HepG2 (cell line): ENCODE results near the gene CNN3. TPM values are rescaled to one million over a fixed set of nuclear protein-coding genes. Genes with fewer than 3 reads are reported as not detected.

Experiments used
- CHD2 ChIP-seq: IDR thresholded peaks from 2 replicates; pipeline ENCODE4 v1.6.1; 2011; ENCODE audit warnings: low read depth, low read length, improper control_type of control experiment
- ELF1 ChIP-seq: sonication (generic); formaldehyde crosslinking; IDR thresholded peaks from 2 replicates; pipeline ENCODE4 v1.4.0; 2020; ENCODE audit warnings: missing genetic modification reagents
- GATAD2A ChIP-seq: IDR thresholded peaks from 2 replicates; pipeline ENCODE4 v1.6.1; 2016
- GLMP ChIP-seq: sonication (generic); formaldehyde crosslinking; IDR thresholded peaks from 2 replicates; pipeline ENCODE4 v1.9.0; 2021; ENCODE audit warnings: missing genetic modification reagents, mild to moderate bottlenecking, borderline replicate concordance
- GPN1 ChIP-seq: sonication (generic); formaldehyde crosslinking; IDR thresholded peaks from 2 replicates; pipeline ENCODE4 v1.5.1; 2020; ENCODE audit warnings: missing genetic modification reagents, borderline replicate concordance
- HOXA3 ChIP-seq: sonication (generic); formaldehyde crosslinking; IDR thresholded peaks from 2 replicates; pipeline ENCODE4 v1.5.0; 2020; ENCODE audit warnings: missing genetic modification reagents
- HOXA5 ChIP-seq: sonication (generic); formaldehyde crosslinking; IDR thresholded peaks from 2 replicates; pipeline ENCODE4 v1.4.0; 2020; ENCODE audit warnings: missing genetic modification reagents
- KDM5A ChIP-seq: fragments of 200-600 bp; sonication (generic); IDR thresholded peaks from 2 replicates; pipeline ENCODE4 v1.7.0; 2018; ENCODE audit warnings: antibody characterized with exemption, mild to moderate bottlenecking, low read length, borderline replicate concordance
- MTF1 ChIP-seq: sonication (generic); formaldehyde crosslinking; IDR thresholded peaks from 2 replicates; pipeline ENCODE4 v1.5.0; 2020; ENCODE audit warnings: missing genetic modification reagents
- RXRB ChIP-seq: IDR thresholded peaks from 2 replicates; pipeline ENCODE4 v1.6.1; 2016; ENCODE audit warnings: borderline replicate concordance, missing genetic modification reagents, missing compliant biosample characterization
- SMC3 ChIP-seq: IDR thresholded peaks from 2 replicates; pipeline ENCODE4 v1.6.1; 2011; ENCODE audit warnings: low read length, improper control_type of control experiment
- SNAI1 ChIP-seq: sonication (generic); formaldehyde crosslinking; IDR thresholded peaks from 2 replicates; pipeline ENCODE4 v1.5.0; 2020; ENCODE audit warnings: mild to moderate bottlenecking, missing genetic modification reagents, borderline replicate concordance
- TAF15 ChIP-seq: fragments of 200-400 bp; formaldehyde crosslinking; IDR thresholded peaks from one replicate; pipeline ENCODE4 v1.6.1; 2018; ENCODE audit warnings: mild to moderate bottlenecking, low read depth, low read length; ENCODE audit not compliant: poor library complexity, severe bottlenecking
- ZKSCAN8 ChIP-seq: IDR thresholded peaks from 2 replicates; pipeline ENCODE4 v1.6.1; 2016; ENCODE audit warnings: borderline replicate concordance, missing genetic modification reagents, missing compliant biosample characterization
- ZNF234 ChIP-seq: sonication (generic); formaldehyde crosslinking; conservative IDR thresholded peaks from 2 replicates; pipeline ENCODE4 v1.5.1; 2020; ENCODE audit warnings: mild to moderate bottlenecking, missing genetic modification reagents
- ZNF264 ChIP-seq: sonication (generic); formaldehyde crosslinking; IDR thresholded peaks from 2 replicates; pipeline ENCODE4 v1.4.0; 2020; ENCODE audit warnings: missing genetic modification reagents
- ZNF317 ChIP-seq: sonication (generic); formaldehyde crosslinking; IDR thresholded peaks from 2 replicates; pipeline ENCODE4 v1.5.0; 2020; ENCODE audit warnings: mild to moderate bottlenecking, missing genetic modification reagents
- ZNF441 ChIP-seq: sonication (generic); formaldehyde crosslinking; IDR thresholded peaks from 2 replicates; pipeline ENCODE4 v1.7.0; 2021; ENCODE audit warnings: missing genetic modification reagents, borderline replicate concordance
- ZNF556 ChIP-seq: sonication (generic); formaldehyde crosslinking; IDR thresholded peaks from 2 replicates; pipeline ENCODE4 v1.4.0; 2020; ENCODE audit warnings: mild to moderate bottlenecking, missing genetic modification reagents, borderline replicate concordance
- ZNF569 ChIP-seq: sonication (generic); formaldehyde crosslinking; IDR thresholded peaks from 2 replicates; pipeline ENCODE4 v1.5.0; 2020; ENCODE audit warnings: mild to moderate bottlenecking, missing genetic modification reagents, moderate library complexity, borderline replicate concordance
- ZNF574 ChIP-seq: sonication (generic); formaldehyde crosslinking; IDR thresholded peaks from 2 replicates; pipeline ENCODE4 v1.4.0; 2020; ENCODE audit warnings: missing genetic modification reagents
- ZNF678 ChIP-seq: sonication (generic); formaldehyde crosslinking; IDR thresholded peaks from 2 replicates; pipeline ENCODE4 v1.4.0; 2020; ENCODE audit warnings: mild to moderate bottlenecking, missing genetic modification reagents
- ZNF792 ChIP-seq: IDR thresholded peaks from 2 replicates; pipeline ENCODE4 v1.6.1; 2016
- polyA plus RNA-seq, 8 experiments: library from polyadenylated mRNA; depleted of rRNA in 3 of 8; stranded (reverse) in 7 of 8; unstranded in 1 of 8; fragments of >200 nt; fragmentation: Illumina TruSeq in 4 of 8; extraction: Trizol in 4 of 8; gene quantifications; 2 replicates each; pipeline versions ENCODE4 v1.2.1 to v1.2.3, GENCODE V29; 2011 to 2016; ENCODE audit warnings: low read depth in 4 of 8, missing spikeins in 1 of 8, mixed read lengths in 1 of 8; ENCODE audit not compliant: insufficient read depth in 1 of 8
- total RNA-seq, 5 experiments: library from RNA; depleted of rRNA; stranded (reverse); fragments of >200 nt; fragmentation: Illumina TruSeq; extraction: Trizol; gene quantifications; 2 replicates each; pipeline ENCODE4 v1.2.3, GENCODE V29; 2016; ENCODE audit warnings: low read depth in 1 of 5
- TF ChIP-seq, protein P1 (sequence below): sonication (generic); formaldehyde crosslinking; IDR thresholded peaks from 2 replicates; pipeline ENCODE4 v1.9.0; 2022; ENCODE audit warnings: missing genetic modification reagents, mild to moderate bottlenecking, borderline replicate concordance
- TF ChIP-seq, protein P2 (sequence below): sonication (generic); formaldehyde crosslinking; IDR thresholded peaks from 2 replicates; pipeline ENCODE4 v1.5.0; 2020; ENCODE audit warnings: missing genetic modification reagents, mild to moderate bottlenecking, borderline replicate concordance
- TF ChIP-seq, protein P3 (sequence below): IDR thresholded peaks from 2 replicates; pipeline ENCODE4 v1.6.1; 2012; ENCODE audit warnings: inconsistent platforms

CNN3 gene
- total and polyA plus RNA-seq, 2 of the 13 experiments (the other 11 are each of a cell fraction or from before 2014, with no cell fraction given) = 113 to 223 TPM

GRCh38 chr1:94926915-94927404, at the start of gene CNN3 (continued):
- TF ChIP-seq ZNF264 (CRISPR knock-in tag) (0 out of 2 replicates have a peak, but pooled peaks have one; percentile 40), ZNF556 (CRISPR knock-in tag) (peak; percentile 45), KDM5A (no peak), HOXA5 (CRISPR knock-in tag) (peak; percentile 84), CHD2 (no peak), ZNF574 (CRISPR knock-in tag) (peak; percentile 76), TAF15 (no peak), ELF1 (CRISPR knock-in tag) (0 out of 2 replicates have a peak, but pooled peaks have one; percentile 7), GLMP (CRISPR knock-in tag) (0 out of 2 replicates have a peak, but pooled peaks have one; percentile 52), RXRB (CRISPR knock-in tag) (peak; percentile 2; the same call in 1 of the 2 replicates), ZNF317 (CRISPR knock-in tag) (0 out of 2 replicates have a peak, but pooled peaks have one; percentile 17), GPN1 (CRISPR knock-in tag) (no peak; the same call in 1 of the 2 replicates), ZNF792 (CRISPR knock-in tag) (0 out of 2 replicates have a peak, but pooled peaks have one; percentile 65), MTF1 (no peak), ZNF234 (no peak), SMC3 (no peak), GATAD2A (CRISPR knock-in tag) (no peak), SNAI1 (CRISPR knock-in tag) (0 out of 2 replicates have a peak, but pooled peaks have one; percentile 29), ZNF441 (peak; percentile 70; the same call in 1 of the 2 replicates), HOXA3 (CRISPR knock-in tag) (0 out of 2 replicates have a peak, but pooled peaks have one; percentile 50), ZNF569 (CRISPR knock-in tag) (no peak), ZKSCAN8 (CRISPR knock-in tag) (0 out of 2 replicates have a peak, but pooled peaks have one; percentile 14), ZNF678 (CRISPR knock-in tag) (0 out of 2 replicates have a peak, but pooled peaks have one; percentile 67)
- TF ChIP-seq, protein P1, sequence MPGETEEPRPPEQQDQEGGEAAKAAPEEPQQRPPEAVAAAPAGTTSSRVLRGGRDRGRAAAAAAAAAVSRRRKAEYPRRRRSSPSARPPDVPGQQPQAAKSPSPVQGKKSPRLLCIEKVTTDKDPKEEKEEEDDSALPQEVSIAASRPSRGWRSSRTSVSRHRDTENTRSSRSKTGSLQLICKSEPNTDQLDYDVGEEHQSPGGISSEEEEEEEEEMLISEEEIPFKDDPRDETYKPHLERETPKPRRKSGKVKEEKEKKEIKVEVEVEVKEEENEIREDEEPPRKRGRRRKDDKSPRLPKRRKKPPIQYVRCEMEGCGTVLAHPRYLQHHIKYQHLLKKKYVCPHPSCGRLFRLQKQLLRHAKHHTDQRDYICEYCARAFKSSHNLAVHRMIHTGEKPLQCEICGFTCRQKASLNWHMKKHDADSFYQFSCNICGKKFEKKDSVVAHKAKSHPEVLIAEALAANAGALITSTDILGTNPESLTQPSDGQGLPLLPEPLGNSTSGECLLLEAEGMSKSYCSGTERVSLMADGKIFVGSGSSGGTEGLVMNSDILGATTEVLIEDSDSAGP (CRISPR knock-in tag) = peak; percentile 59
- TF ChIP-seq, protein P2, sequence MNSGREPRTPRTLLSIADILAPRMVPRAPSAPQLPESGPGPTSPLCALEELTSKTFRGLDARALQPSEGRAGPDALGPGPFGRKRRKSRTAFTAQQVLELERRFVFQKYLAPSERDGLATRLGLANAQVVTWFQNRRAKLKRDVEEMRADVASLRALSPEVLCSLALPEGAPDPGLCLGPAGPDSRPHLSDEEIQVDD (CRISPR knock-in tag) = peak; percentile 42; the same call in 1 of the 2 replicates
- TF ChIP-seq, protein P3, sequence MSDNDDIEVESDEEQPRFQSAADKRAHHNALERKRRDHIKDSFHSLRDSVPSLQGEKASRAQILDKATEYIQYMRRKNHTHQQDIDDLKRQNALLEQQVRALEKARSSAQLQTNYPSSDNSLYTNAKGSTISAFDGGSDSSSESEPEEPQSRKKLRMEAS = peak; percentile 93
